C4-2B (cell line): ENCODE measurements around the gene HOXB13.

Source experiments
- ZFX ChIP-seq: fragments of 450-650 bp; IDR thresholded peaks from 2 replicates; pipeline ENCODE4 v1.6.1; 2017
- TF ChIP-seq, protein P1 (sequence below): fragments of 450-650 bp; conservative IDR thresholded peaks from 2 replicates; pipeline ENCODE4 v1.5.1; 2017; ENCODE audit warnings: mild to moderate bottlenecking

DNA sequence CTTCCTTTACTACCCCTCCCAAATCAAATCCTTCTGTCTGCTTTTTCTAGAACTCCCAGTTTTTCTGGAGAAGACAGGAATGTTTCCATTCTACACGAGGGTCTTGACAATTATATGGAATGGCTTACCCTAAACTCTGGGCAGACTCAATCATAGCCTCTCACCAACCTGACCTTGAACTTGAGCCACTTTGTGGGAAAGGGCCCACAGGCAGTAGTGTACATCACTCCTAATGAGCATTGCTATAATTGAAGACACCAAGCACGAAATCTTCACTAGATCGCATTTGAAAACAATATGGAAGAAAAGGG is 1.6 kb upstream of the HOXB13 start:
- TF ChIP-seq ZFX: no peak
- TF ChIP-seq, protein P1, sequence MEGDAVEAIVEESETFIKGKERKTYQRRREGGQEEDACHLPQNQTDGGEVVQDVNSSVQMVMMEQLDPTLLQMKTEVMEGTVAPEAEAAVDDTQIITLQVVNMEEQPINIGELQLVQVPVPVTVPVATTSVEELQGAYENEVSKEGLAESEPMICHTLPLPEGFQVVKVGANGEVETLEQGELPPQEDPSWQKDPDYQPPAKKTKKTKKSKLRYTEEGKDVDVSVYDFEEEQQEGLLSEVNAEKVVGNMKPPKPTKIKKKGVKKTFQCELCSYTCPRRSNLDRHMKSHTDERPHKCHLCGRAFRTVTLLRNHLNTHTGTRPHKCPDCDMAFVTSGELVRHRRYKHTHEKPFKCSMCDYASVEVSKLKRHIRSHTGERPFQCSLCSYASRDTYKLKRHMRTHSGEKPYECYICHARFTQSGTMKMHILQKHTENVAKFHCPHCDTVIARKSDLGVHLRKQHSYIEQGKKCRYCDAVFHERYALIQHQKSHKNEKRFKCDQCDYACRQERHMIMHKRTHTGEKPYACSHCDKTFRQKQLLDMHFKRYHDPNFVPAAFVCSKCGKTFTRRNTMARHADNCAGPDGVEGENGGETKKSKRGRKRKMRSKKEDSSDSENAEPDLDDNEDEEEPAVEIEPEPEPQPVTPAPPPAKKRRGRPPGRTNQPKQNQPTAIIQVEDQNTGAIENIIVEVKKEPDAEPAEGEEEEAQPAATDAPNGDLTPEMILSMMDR: no peak
